OCI-LY7 (cell line): ENCODE results near the gene SLC16A14. TPM values are rescaled to one million over a fixed set of nuclear protein-coding genes. Genes with fewer than 3 reads are reported as not detected.

Experiments
- BruUV-seq: library from RNA; stranded (reverse); fragments of 400-500 nt; replicated peaks from 2 replicates; lab custom pipeline; 2021; lab: Mats Ljungman, UMichigan
- CTCF ChIA-PET: fragments of 300-600 bp; sonication (Branson Sonifier 250); formaldehyde crosslinking; loops from one replicate; lab custom pipeline; 2022; ENCODE audit warnings: antibody characterized with exemption; ENCODE audit not compliant: unreplicated experiment; lab: Charles Lee
- POLR2A ChIA-PET: fragments of 300-600 bp; sonication (Branson Sonifier 250); formaldehyde crosslinking; loops from one replicate; lab custom pipeline; 2022; ENCODE audit warnings: antibody characterized with exemption; lab: Charles Lee
- DNase-seq: peaks from one replicate; pipeline ENCODE4 v3.0.0-alpha.2; 2015; ENCODE audit warnings: low spot score
- H2AFZ ChIP-seq: fragments of 200-600 bp; sonication (generic), shearing (Covaris generic); 2 replicates; pipeline ENCODE4 v1.6.1; 2014; ENCODE audit warnings: mild to moderate bottlenecking, antibody characterized with exemption, low read length, moderate library complexity
- H3K27ac ChIP-seq: fragments of 200-600 bp; sonication (generic); 2 replicates; pipeline ENCODE4 v1.5.1; 2014; ENCODE audit warnings: mixed run types, low read depth, mild to moderate bottlenecking, moderate library complexity, low read length, inconsistent platforms; ENCODE audit not compliant: poor library complexity, severe bottlenecking
- H3K36me3 ChIP-seq: fragments of 200-600 bp; sonication (generic); 2 replicates; pipeline ENCODE4 v1.6.1; 2014; ENCODE audit warnings: mild to moderate bottlenecking, antibody characterized with exemption, low read length, moderate library complexity, mixed read lengths; ENCODE audit not compliant: insufficient read depth
- H3K4me1 ChIP-seq: fragments of 200-600 bp; sonication (generic); 2 replicates; pipeline ENCODE4 v1.5.1; 2014; ENCODE audit warnings: mild to moderate bottlenecking, low read length; ENCODE audit not compliant: insufficient read depth, poor library complexity, severe bottlenecking
- H3K4me2 ChIP-seq: fragments of 200-600 bp; sonication (generic); 2 replicates; pipeline ENCODE4 v1.6.1; 2014; ENCODE audit warnings: mild to moderate bottlenecking, low read length
- H3K4me3 ChIP-seq: fragments of 200-600 bp; sonication (generic); 2 replicates; pipeline ENCODE4 v1.5.1; 2014; ENCODE audit warnings: mild to moderate bottlenecking, low read depth, low read length; ENCODE audit not compliant: poor library complexity, severe bottlenecking
- H3K79me2 ChIP-seq: fragments of 200-600 bp; sonication (generic); 2 replicates; pipeline ENCODE4 v1.6.1; 2016; ENCODE audit warnings: low read depth, mild to moderate bottlenecking, low read length, moderate library complexity, mixed read lengths; ENCODE audit not compliant: insufficient read depth
- H3K9me2 ChIP-seq: fragments of 200-600 bp; sonication (generic); 2 replicates; pipeline ENCODE4 v1.6.1; 2016; ENCODE audit warnings: mild to moderate bottlenecking, low read length, mixed read lengths; ENCODE audit not compliant: insufficient read depth
- H3K9me3 ChIP-seq: fragments of 200-600 bp; sonication (generic); 2 replicates; pipeline ENCODE4 v1.6.1; 2014; ENCODE audit warnings: mild to moderate bottlenecking, mixed run types, low read length, mixed read lengths
- H4K20me1 ChIP-seq: fragments of 200-600 bp; sonication (generic); 2 replicates; pipeline ENCODE4 v1.6.1; 2014; ENCODE audit warnings: mild to moderate bottlenecking, antibody characterized with exemption, low read length, moderate library complexity, mixed read lengths; ENCODE audit not compliant: insufficient read depth
- CTCF ChIP-seq: fragments of 200-600 bp; sonication (generic); conservative IDR thresholded peaks from 2 replicates; pipeline ENCODE4 v1.5.1; 2014; ENCODE audit warnings: mild to moderate bottlenecking, antibody characterized with exemption, low read length, moderate library complexity, mixed read lengths
- EZH2phosphoT487 ChIP-seq: fragments of 200-600 bp; sonication (generic); IDR thresholded peaks from 2 replicates; pipeline ENCODE4 v1.6.1; 2018; ENCODE audit warnings: low read depth, borderline replicate concordance, mild to moderate bottlenecking, mixed run types, antibody characterized with exemption, low read length, moderate library complexity, mixed read lengths
- intact Hi-C: fragments of 100-400 bp; cut with micrococcal nuclease; formaldehyde crosslinking; loops from one replicate; pipeline ENCODE4 v1.10.0; 2022; ENCODE audit not compliant: unreplicated experiment
- total RNA-seq, 2 experiments: library from RNA; depleted of rRNA in 1 of 2; stranded (reverse); fragments of >200 nt in 1 of 2; shearing (Covaris generic) in 1 of 2; gene quantifications; 2 replicates each; pipeline ENCODE4 v1.2.3, GENCODE V29; 2014 to 2022

The SLC16A14 gene
- total RNA-seq, 2 experiments from 2014 or later: not detected

- Histone ChIP-seq H3K27ac (no peak overlapping the region), H4K20me1 (no peaks in the 10 kb centered on the region), H3K4me1 (no peaks in the 10 kb centered on the region), H3K79me2 (no peaks in the 10 kb centered on the region), H3K4me3 (no peak overlapping the region), H3K4me2 (no peak overlapping the region), H2AFZ (no peak overlapping the region), H3K9me3 (no peaks in the 10 kb centered on the region), H3K9me2 (no peaks in the 10 kb centered on the region), H3K36me3 (no peaks in the 10 kb centered on the region)
- BruUV-seq: no TSS peak
- intact Hi-C loops: no loop called here
- ChIA-PET POLR2A (no interaction called here), CTCF (no interaction called here)
- TF ChIP-seq CTCF (no peak), EZH2phosphoT487 (no peak)
- no peak for DNase-seq
These were observed 25.7 kb downstream of the SLC16A14 start for GRCh38 chr2:230043025-230043424.

DNA sequence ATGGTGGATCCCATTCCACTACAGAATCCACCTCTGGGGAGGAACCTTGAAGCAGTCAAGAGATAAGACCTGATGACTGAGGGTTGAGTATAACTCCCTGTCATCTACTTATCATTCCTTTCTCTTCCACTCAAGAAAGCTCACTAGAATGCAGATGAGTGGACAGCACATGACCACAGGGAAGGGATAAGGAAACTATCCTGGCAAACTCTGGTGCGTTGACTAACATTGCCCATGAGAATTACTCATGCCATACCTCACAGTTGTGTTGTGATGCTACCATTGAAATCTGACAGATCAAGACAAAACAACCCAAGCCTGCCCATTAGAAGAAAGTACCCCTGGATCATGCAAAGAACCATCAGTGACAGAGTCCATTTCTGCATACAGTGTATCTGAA, 26.5 kb downstream of the SLC16A14 start:
- no peak overlapping the region for H2AFZ ChIP-seq
- ChIA-PET CTCF (no interaction called here), POLR2A (no interaction called here)
- no peak for DNase-seq
- no peaks in the 10 kb centered on the region for H3K9me3 ChIP-seq
- no peak overlapping the region for H3K27ac ChIP-seq
- no peak overlapping the region for H3K4me3 ChIP-seq
- H3K4me2 ChIP-seq: no peak overlapping the region
- H4K20me1 ChIP-seq: no peaks in the 10 kb centered on the region
- no peaks in the 10 kb centered on the region for H3K9me2 ChIP-seq
- no peaks in the 10 kb centered on the region for H3K36me3 ChIP-seq
- intact Hi-C loops: no loop called here
- no peaks in the 10 kb centered on the region for H3K79me2 ChIP-seq
- no TSS peak for BruUV-seq
- no peak for TF ChIP-seq CTCF
- no peak for TF ChIP-seq EZH2phosphoT487
- no peaks in the 10 kb centered on the region for H3K4me1 ChIP-seq

DNA sequence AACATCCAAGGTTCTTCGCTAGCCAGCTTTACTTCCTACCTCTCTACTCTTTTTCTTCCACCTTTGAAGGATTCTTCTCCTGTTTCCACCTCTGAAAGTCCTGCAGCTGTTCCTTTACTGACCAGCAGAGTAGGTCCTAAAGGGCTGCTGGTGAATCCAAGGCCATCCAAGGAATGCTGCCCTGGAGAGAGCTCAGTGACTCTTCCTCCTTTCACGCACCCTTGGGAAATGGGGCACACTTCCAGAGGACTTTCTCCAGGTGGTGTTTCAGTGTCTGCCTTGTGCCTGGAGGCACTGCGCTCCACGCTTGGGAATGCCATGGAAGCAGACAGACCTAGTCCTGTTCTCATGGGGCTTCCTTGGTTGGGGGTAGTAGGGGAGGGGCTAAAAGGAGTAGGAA, 45.4 kb downstream of the SLC16A14 start:
- Histone ChIP-seq H3K4me2 (no peak overlapping the region), H3K4me1 (no peaks in the 10 kb centered on the region), H3K4me3 (no peak overlapping the region), H3K27ac (no peak overlapping the region), H4K20me1 (no peaks in the 10 kb centered on the region), H3K9me3 (no peaks in the 10 kb centered on the region), H3K9me2 (no peaks in the 10 kb centered on the region), H3K36me3 (no peaks in the 10 kb centered on the region), H2AFZ (no peak overlapping the region), H3K79me2 (no peaks in the 10 kb centered on the region)
- no TSS peak for BruUV-seq
- ChIA-PET CTCF (no interaction called here), POLR2A (interaction anchor here (0.6 kb wide), 1 partner anchor 73 kb away, joined by 3 read pairs; no protein-coding TSS in a partner anchor)
- TF ChIP-seq EZH2phosphoT487 (no peak), CTCF (no peak)
- intact Hi-C loops: no loop called here
- DNase-seq: no peak
